Lower lobe of right lung (tissue), 2 donors: ENCODE results near the gene ATRNL1. TPM values are rescaled to one million over a fixed set of nuclear protein-coding genes. Genes with fewer than 3 reads are reported as not detected.

Source experiments
- ATAC-seq, 2 donors: fragments of 200-7000 bp; cut with Tn5 transposase; one replicate each; pipeline ENCODE4 v1.9.1; 2020 to 2022; ENCODE audit warnings: mild to moderate bottlenecking in 2 of 2, moderate library complexity in 2 of 2
- DNase-seq: peaks from one replicate; pipeline ENCODE4 v3.0.0-alpha.2; 2020
- H3K27ac ChIP-seq: fragments of 200-600 bp; one replicate; pipeline ENCODE4 v1.8.0; 2022
- H3K27me3 ChIP-seq: fragments of 200-600 bp; one replicate; pipeline ENCODE4 v1.8.0; 2022; ENCODE audit warnings: low read depth
- H3K36me3 ChIP-seq: fragments of 200-600 bp; one replicate; pipeline ENCODE4 v1.8.0; 2022; ENCODE audit warnings: mild to moderate bottlenecking
- H3K4me1 ChIP-seq: fragments of 200-600 bp; one replicate; pipeline ENCODE4 v1.8.0; 2022
- H3K4me3 ChIP-seq: fragments of 200-600 bp; one replicate; pipeline ENCODE4 v1.8.0; 2022; ENCODE audit warnings: mild to moderate bottlenecking
- H3K9me3 ChIP-seq: fragments of 200-600 bp; one replicate; pipeline ENCODE4 v1.8.0; 2022
- CTCF ChIP-seq: fragments of 200-600 bp; IDR thresholded peaks from one replicate; pipeline ENCODE4 v1.8.0; 2022; ENCODE audit warnings: antibody characterized with exemption, mild to moderate bottlenecking
- intact Hi-C: fragments of 100-400 bp; cut with DNase I; formaldehyde crosslinking; loops from one replicate; pipeline ENCODE4 v1.11.0; 2022
- total RNA-seq: library from RNA; stranded (reverse); fragmentation: NEBNext Ultra II Directional; extraction: Animal tissue kit (Norgen Biotek cat#: 25700); gene quantifications from one replicate; pipeline ENCODE4 v1.2.1, GENCODE V29; 2021
- donor health status: DM: no; HTN: yes; CAD: no; lungs with severe emphysema.

The ATRNL1 gene
- total RNA-seq, 1 donor from 2014 or later = 0.92 TPM

GRCh38 chr10:115593060-115593459 lies 499.9 kb downstream of the ATRNL1 start:
- Histone ChIP-seq H3K4me1 (no peaks in the 10 kb centered on the region), H3K27ac (no peak overlapping the region), H3K27me3 (no peaks in the 10 kb centered on the region), H3K4me3 (no peak overlapping the region), H3K36me3 (no peaks in the 10 kb centered on the region), H3K9me3 (no peaks in the 10 kb centered on the region)
- DNase-seq (no peak), ATAC-seq (no peak)
- TF ChIP-seq CTCF = no peak
- intact Hi-C loops = no loop called here

- H3K27ac ChIP-seq = no peak overlapping the region
- TF ChIP-seq CTCF = no peak
- no peaks in the 10 kb centered on the region for H3K27me3 ChIP-seq
- no peaks in the 10 kb centered on the region for H3K9me3 ChIP-seq
- no peaks in the 10 kb centered on the region for H3K4me1 ChIP-seq
- H3K36me3 ChIP-seq = no peaks in the 10 kb centered on the region
- no peak for DNase-seq
- no peak for ATAC-seq
- intact Hi-C loops = no loop called here
- no peak overlapping the region for H3K4me3 ChIP-seq
These were observed 511.5 kb downstream of the ATRNL1 start for GRCh38 chr10:115604627-115605026.

- no peak overlapping the region for H3K27ac ChIP-seq
- no peaks in the 10 kb centered on the region for H3K9me3 ChIP-seq
- ATAC-seq (no peak), DNase-seq (no peak)
- no peaks in the 10 kb centered on the region for H3K4me1 ChIP-seq
- H3K36me3 ChIP-seq = no peaks in the 10 kb centered on the region
- H3K4me3 ChIP-seq = no peak overlapping the region
- TF ChIP-seq CTCF = no peak
- H3K27me3 ChIP-seq = no peaks in the 10 kb centered on the region
- intact Hi-C loops = no loop called here
These were observed 512.9 kb downstream of the ATRNL1 start for GRCh38 chr10:115606086-115606485.

- no peak overlapping the region for H3K27ac ChIP-seq
- no peak for TF ChIP-seq CTCF
- ATAC-seq (no peak), DNase-seq (no peak)
- no peaks in the 10 kb centered on the region for H3K4me1 ChIP-seq
- H3K36me3 ChIP-seq = no peaks in the 10 kb centered on the region
- no peaks in the 10 kb centered on the region for H3K9me3 ChIP-seq
- H3K27me3 ChIP-seq = no peaks in the 10 kb centered on the region
- no peak overlapping the region for H3K4me3 ChIP-seq
- intact Hi-C loops = no loop called here
These were observed 513.6 kb downstream of the ATRNL1 start for GRCh38 chr10:115606741-115607140.

GRCh38 chr10:115624448-115624847 lies 531.3 kb downstream of the ATRNL1 start:
- ATAC-seq = no peak
- TF ChIP-seq CTCF = no peak

GRCh38 chr10:115628616-115629015 lies 535.5 kb downstream of the ATRNL1 start:
- H3K4me3 ChIP-seq = no peak overlapping the region
- no peaks in the 10 kb centered on the region for H3K4me1 ChIP-seq
- H3K9me3 ChIP-seq = no peaks in the 10 kb centered on the region
- intact Hi-C loops = no loop called here
- ATAC-seq = no peak
- H3K36me3 ChIP-seq = no peaks in the 10 kb centered on the region
- DNase-seq = no peak
- H3K27ac ChIP-seq = no peak overlapping the region
- no peak for TF ChIP-seq CTCF
- H3K27me3 ChIP-seq = no peaks in the 10 kb centered on the region

More at GRCh38 chr10:115624448-115624847, 531.3 kb downstream of the ATRNL1 start:
- Histone ChIP-seq H3K27me3 (no peaks in the 10 kb centered on the region), H3K4me1 (no peaks in the 10 kb centered on the region), H3K9me3 (no peaks in the 10 kb centered on the region), H3K36me3 (no peaks in the 10 kb centered on the region), H3K4me3 (no peak overlapping the region), H3K27ac (no peak overlapping the region)
- DNase-seq = no peak
- intact Hi-C loops = no loop called here
